Body of pancreas (tissue), 4 donors: ENCODE results near the gene ZFHX2.

Experiments
- POLR2A ChIP-seq, 3 donors: fragments of 450-650 bp; IDR thresholded peaks; one replicate each; pipeline ENCODE4 v1.6.1; 2016; ENCODE audit warnings: antibody characterized with exemption in 3 of 3, mild to moderate bottlenecking in 2 of 3
- TF ChIP-seq, protein P1 (sequence below), 7 experiments: fragments of 450-650 bp in 4 of 7; fragments of 200-600 bp in 3 of 7; sonication (generic) in 3 of 7; IDR thresholded peaks; one replicate each; pipeline ENCODE4 v1.5.1; 2016 to 2019; ENCODE audit warnings: antibody characterized with exemption in 7 of 7

GRCh38 chr14:23567186-23568020, 15.8 kb upstream of the ZFHX2 start, which contains the start of gene AP1G2:
- TF ChIP-seq, protein P1, sequence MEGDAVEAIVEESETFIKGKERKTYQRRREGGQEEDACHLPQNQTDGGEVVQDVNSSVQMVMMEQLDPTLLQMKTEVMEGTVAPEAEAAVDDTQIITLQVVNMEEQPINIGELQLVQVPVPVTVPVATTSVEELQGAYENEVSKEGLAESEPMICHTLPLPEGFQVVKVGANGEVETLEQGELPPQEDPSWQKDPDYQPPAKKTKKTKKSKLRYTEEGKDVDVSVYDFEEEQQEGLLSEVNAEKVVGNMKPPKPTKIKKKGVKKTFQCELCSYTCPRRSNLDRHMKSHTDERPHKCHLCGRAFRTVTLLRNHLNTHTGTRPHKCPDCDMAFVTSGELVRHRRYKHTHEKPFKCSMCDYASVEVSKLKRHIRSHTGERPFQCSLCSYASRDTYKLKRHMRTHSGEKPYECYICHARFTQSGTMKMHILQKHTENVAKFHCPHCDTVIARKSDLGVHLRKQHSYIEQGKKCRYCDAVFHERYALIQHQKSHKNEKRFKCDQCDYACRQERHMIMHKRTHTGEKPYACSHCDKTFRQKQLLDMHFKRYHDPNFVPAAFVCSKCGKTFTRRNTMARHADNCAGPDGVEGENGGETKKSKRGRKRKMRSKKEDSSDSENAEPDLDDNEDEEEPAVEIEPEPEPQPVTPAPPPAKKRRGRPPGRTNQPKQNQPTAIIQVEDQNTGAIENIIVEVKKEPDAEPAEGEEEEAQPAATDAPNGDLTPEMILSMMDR (IDR thresholded peaks at IDR 0.05) = no peak
- TF ChIP-seq POLR2A (IDR thresholded peaks at IDR 0.05) = peak; percentile 48 to 92 (median 87)
